ENCODE measurements around the gene C4orf50.
A peak's percentile ranks its signal among the peaks of the same experiment; 100 is the strongest.

Gene C4orf50

DNA sequence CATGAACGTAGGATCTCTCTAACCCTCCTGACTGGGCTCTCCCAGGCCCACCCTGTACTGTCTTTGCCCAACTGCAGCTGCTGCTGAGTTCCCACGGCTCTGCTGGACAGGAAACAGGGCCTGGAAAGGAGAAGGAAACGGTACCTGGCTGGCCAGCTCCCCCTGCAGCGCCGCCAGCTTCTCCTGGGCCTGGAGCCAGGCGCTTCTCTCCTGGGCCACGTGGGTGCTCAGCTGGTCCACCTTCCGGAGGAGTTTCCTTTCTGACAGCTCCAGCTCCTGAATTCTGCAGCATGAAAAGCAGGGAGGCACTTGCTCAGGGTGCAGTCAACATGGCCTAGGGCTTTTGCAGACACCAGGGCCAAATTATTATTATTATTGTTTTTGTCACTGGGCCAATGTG, 6.5 kb downstream of the C4orf50 start:
- DNase-seq: no peak
- H3K4me3 Mint-ChIP-seq: no peak overlapping the region
- TF ChIP-seq, protein P1, sequence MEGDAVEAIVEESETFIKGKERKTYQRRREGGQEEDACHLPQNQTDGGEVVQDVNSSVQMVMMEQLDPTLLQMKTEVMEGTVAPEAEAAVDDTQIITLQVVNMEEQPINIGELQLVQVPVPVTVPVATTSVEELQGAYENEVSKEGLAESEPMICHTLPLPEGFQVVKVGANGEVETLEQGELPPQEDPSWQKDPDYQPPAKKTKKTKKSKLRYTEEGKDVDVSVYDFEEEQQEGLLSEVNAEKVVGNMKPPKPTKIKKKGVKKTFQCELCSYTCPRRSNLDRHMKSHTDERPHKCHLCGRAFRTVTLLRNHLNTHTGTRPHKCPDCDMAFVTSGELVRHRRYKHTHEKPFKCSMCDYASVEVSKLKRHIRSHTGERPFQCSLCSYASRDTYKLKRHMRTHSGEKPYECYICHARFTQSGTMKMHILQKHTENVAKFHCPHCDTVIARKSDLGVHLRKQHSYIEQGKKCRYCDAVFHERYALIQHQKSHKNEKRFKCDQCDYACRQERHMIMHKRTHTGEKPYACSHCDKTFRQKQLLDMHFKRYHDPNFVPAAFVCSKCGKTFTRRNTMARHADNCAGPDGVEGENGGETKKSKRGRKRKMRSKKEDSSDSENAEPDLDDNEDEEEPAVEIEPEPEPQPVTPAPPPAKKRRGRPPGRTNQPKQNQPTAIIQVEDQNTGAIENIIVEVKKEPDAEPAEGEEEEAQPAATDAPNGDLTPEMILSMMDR (IDR thresholded peaks at IDR 0.05): no peak
- peaks cover 8% of the 10 kb centered on the region for H3K4me1 Mint-ChIP-seq
- H3K9me3 Mint-ChIP-seq: no peaks in the 10 kb centered on the region
- peaks cover 63% of the 10 kb centered on the region for H3K27me3 Mint-ChIP-seq (ENCODE audit: low read depth, poor library complexity)
- H3K36me3 Mint-ChIP-seq (ENCODE audit: low read depth): no peaks in the 10 kb centered on the region
- no peak overlapping the region for H3K27ac Mint-ChIP-seq

DNA sequence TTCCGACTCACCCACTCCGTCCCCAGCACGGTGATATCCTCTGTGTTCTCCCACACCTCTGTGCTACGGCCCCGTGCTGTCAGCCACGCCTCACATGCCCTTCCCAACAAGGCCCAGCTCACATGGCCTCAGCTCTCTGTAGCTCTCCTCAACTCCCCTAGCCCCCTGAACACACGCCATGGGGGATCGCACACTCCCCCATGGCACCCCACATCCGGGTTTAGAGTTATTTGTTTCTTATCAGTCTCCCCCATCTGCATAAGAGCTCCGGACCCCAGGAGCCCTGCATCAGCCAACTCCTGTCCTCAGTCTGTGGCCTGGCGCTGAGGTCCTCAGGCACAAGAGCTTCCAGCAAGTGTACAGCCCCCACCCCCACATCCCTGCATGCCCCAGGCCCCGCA, 7.0 kb downstream of the C4orf50 start:
- Mint-ChIP-seq H3K36me3 (ENCODE audit: low read depth) (no peaks in the 10 kb centered on the region), H3K27me3 (ENCODE audit: low read depth, poor library complexity) (peaks cover 67% of the 10 kb centered on the region), H3K9me3 (no peaks in the 10 kb centered on the region), H3K4me3 (no peak overlapping the region), H3K4me1 (peaks cover 8% of the 10 kb centered on the region), H3K27ac (no peak overlapping the region)
- DNase-seq: no peak
- TF ChIP-seq, protein P1 (IDR thresholded peaks at IDR 0.05): no peak

DNA sequence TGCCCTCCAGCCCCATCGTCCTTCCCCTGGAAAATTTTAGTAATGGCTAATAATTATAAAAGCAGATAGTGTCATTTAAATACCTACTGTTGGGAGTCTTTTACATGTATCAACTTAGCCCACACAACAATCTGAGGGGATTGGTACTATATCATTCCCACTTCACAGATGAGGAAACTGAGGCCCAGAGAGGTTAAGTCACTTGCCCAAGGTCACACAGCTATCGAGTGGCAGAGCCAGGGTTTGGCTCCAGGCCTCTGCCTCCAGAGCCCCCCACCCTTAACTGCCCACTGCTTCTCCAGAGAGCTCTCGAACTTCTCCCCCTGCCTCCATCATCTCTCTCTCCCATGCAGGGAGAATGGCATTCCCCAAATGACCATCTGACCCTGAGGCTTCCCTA, 7.4 kb downstream of the C4orf50 start:
- Mint-ChIP-seq H3K27ac (no peak overlapping the region), H3K36me3 (ENCODE audit: low read depth) (no peaks in the 10 kb centered on the region), H3K4me3 (no peak overlapping the region), H3K4me1 (peaks cover 8% of the 10 kb centered on the region), H3K27me3 (ENCODE audit: low read depth, poor library complexity) (peaks cover 71% of the 10 kb centered on the region), H3K9me3 (no peaks in the 10 kb centered on the region)
- DNase-seq: no peak
- TF ChIP-seq, protein P1 (IDR thresholded peaks at IDR 0.05): no peak

DNA sequence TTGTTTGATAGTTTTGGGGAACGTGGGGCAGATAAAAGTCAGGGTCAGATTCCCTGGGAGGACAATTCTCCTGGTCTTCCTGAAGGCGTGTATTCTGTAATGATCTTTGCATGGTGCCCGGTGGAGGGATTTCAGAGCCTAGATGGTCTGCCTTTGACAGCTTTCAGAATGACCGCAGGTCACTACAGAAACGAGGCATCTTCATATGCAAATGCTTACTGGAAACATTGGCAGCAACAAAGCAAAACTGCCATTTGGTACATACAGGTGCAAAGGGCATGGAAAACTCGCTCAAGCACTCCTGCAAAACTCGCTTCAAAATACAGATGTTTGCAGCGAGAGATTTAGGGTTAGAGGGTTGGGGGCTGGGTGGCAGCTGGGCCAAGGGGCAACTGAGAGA, 8.8 kb downstream of the C4orf50 start:
- H3K27ac Mint-ChIP-seq: no peak overlapping the region
- no peaks in the 10 kb centered on the region for H3K9me3 Mint-ChIP-seq
- peaks cover 68% of the 10 kb centered on the region for H3K27me3 Mint-ChIP-seq (ENCODE audit: low read depth, poor library complexity)
- no peak overlapping the region for H3K4me3 Mint-ChIP-seq
- no peaks in the 10 kb centered on the region for H3K36me3 Mint-ChIP-seq (ENCODE audit: low read depth)
- no peak for DNase-seq
- H3K4me1 Mint-ChIP-seq: peaks cover 8% of the 10 kb centered on the region
- TF ChIP-seq, protein P1 (IDR thresholded peaks at IDR 0.05): no peak

DNA sequence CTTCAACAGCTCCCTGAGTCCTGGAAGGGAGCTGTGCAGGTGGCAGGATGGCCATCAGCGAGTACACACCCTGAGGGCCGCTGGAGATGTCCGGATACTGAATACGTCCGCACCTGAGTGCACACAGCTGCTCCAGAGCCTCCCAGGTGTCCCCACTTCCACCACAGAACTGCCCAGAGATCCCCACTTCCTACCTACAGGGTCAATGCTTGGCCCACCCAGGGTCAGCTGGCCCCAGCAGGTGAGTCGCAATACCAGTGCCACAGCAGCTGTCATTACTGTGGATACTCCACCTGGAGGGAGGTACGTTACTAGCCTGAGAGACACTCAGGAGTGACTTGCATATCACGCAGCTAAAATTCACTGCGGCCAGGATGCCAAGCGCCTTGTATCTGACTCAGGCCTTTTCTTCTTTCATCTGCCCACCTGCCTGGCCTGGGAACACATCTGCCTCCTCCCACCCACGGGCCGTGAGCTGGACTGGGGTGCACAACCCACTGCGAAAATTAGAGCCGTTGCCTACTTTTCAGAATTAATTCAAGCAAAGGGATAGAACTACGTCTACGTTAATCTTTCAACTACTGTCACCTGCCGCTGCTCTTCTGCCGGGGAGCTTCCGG, 9.4 kb downstream of the C4orf50 start:
- TF ChIP-seq, protein P1 (IDR thresholded peaks at IDR 0.05): no peak
- DNase-seq: no peak
- Mint-ChIP-seq H3K9me3 (no peaks in the 10 kb centered on the region), H3K27ac (no peak overlapping the region), H3K4me3 (no peak overlapping the region), H3K36me3 (ENCODE audit: low read depth) (no peaks in the 10 kb centered on the region), H3K27me3 (ENCODE audit: low read depth, poor library complexity) (peaks cover 68% of the 10 kb centered on the region), H3K4me1 (peaks cover 8% of the 10 kb centered on the region)

DNA sequence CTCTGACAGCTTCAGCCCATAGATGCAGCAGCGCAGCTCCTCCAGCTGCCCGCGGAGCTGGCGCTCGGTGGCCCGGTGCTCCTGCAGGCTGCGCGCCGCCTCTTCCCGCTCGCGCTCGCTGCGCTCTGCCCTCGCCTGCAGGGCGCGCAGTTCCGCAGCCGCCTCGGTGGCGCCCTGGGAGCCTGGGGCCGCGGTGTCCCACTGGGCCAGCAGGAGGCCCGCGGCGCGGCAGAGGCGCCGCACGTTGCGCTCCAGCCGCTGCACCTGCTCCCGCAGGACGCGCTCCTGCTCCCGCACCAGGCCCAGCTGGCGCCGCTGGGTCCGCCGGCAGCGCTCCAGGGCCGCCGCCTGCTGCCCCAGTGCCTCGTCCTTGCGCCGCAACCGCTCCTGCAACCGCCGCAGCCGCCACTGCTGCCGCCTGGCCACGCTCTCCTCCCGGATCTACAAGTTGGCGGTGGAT, 10.1 kb downstream of the C4orf50 start:
- peak; percentile 44 for DNase-seq
- Mint-ChIP-seq H3K27me3 (ENCODE audit: low read depth, poor library complexity) (peaks cover 68% of the 10 kb centered on the region), H3K36me3 (ENCODE audit: low read depth) (no peaks in the 10 kb centered on the region), H3K9me3 (no peaks in the 10 kb centered on the region), H3K27ac (no peak overlapping the region), H3K4me3 (no peak overlapping the region), H3K4me1 (peaks cover 8% of the 10 kb centered on the region)
- TF ChIP-seq, protein P1 (IDR thresholded peaks at IDR 0.05): no peak

Data from nephron progenitor cell (in vitro differentiated cells).